ENCODE results near the gene PSPH.
"Not testable (repeated sequence)": the region's sequence is repeated elsewhere in the genome, so short reads cannot be mapped to it uniquely, and the experiment has no call there.

The PSPH gene

GRCh38 chr7:56077681-56078080, 26.4 kb upstream of the PSPH start:
- H3K4me3 ChIP-seq (replicated peaks in 1 of 2; ENCODE audit: low read depth in 2 of 2, low read length in 2 of 2): no peak overlapping the region
- TF ChIP-seq CTCF (IDR thresholded peaks at IDR 0.05; ENCODE audit: low read depth, low read length): no peak
- no peak for DNase-seq (ENCODE audit: low read depth in 2 of 2)

GRCh38 chr7:56074371-56074791, 23.1 kb upstream of the PSPH start:
- no peak overlapping the region for H3K4me3 ChIP-seq (replicated peaks in 1 of 2; ENCODE audit: low read depth in 2 of 2, low read length in 2 of 2)
- peak; percentile 95 for TF ChIP-seq CTCF (IDR thresholded peaks at IDR 0.05; ENCODE audit: low read depth, low read length)
- DNase-seq (ENCODE audit: low read depth in 2 of 2): peak; percentile 89 to 90

GRCh38 chr7:56066376-56066775, 15.1 kb upstream of the PSPH start:
- not testable (repeated sequence) for H3K4me3 ChIP-seq (replicated peaks in 1 of 2; ENCODE audit: low read depth in 2 of 2, low read length in 2 of 2); DNase-seq (ENCODE audit: low read depth in 2 of 2)

- H3K4me3 ChIP-seq (replicated peaks in 1 of 2; ENCODE audit: low read depth in 2 of 2, low read length in 2 of 2): peak within 1 kb of the TSS; percentile 74 to 90
- DNase-seq (ENCODE audit: low read depth in 2 of 2): peak; percentile 90 to 91
- peak; percentile 12 for TF ChIP-seq CTCF (IDR thresholded peaks at IDR 0.05; ENCODE audit: low read depth, low read length)
Observed at GRCh38 chr7:56063882-56064625, 12.8 kb upstream of the PSPH start, which contains the start of gene SUMF2. TSS of gene SUMF2 (plus strand) at chr7:56064286. CDS start at chr7:56064312, 26 bp downstream.

GRCh38 chr7:56063500-56063881, 12.2 kb upstream of the PSPH start:
- DNase-seq (ENCODE audit: low read depth in 2 of 2): no peak
- TF ChIP-seq CTCF (IDR thresholded peaks at IDR 0.05; ENCODE audit: low read depth, low read length): no peak
- H3K4me3 ChIP-seq (replicated peaks in 1 of 2; ENCODE audit: low read depth in 2 of 2, low read length in 2 of 2): peak overlapping the region in 1 of 2 donors; percentile 90

- no peak for TF ChIP-seq CTCF (IDR thresholded peaks at IDR 0.05; ENCODE audit: low read depth, low read length)
- no peak overlapping the region for H3K4me3 ChIP-seq (replicated peaks in 1 of 2; ENCODE audit: low read depth in 2 of 2, low read length in 2 of 2)
- DNase-seq (ENCODE audit: low read depth in 2 of 2): peak; percentile 59 to 72
Observed at GRCh38 chr7:56062382-56062781, 11.1 kb upstream of the PSPH start.

GRCh38 chr7:56053993-56054392, 2.7 kb upstream of the PSPH start:
- DNase-seq (ENCODE audit: low read depth in 2 of 2): no peak
- no peak overlapping the region for H3K4me3 ChIP-seq (replicated peaks in 1 of 2; ENCODE audit: low read depth in 2 of 2, low read length in 2 of 2)
- no peak for TF ChIP-seq CTCF (IDR thresholded peaks at IDR 0.05; ENCODE audit: low read depth, low read length)

Data from cardiac fibroblast (primary cell).